CD4-positive, alpha-beta T cell treated with Interferon gamma for 1 hour (primary cell): ENCODE results near the gene RAB36.

ENCODE experiments used
- DNase-seq: peaks from one replicate; pipeline ENCODE4 v3.0.0-alpha.2; 2020

RAB36 gene

DNA sequence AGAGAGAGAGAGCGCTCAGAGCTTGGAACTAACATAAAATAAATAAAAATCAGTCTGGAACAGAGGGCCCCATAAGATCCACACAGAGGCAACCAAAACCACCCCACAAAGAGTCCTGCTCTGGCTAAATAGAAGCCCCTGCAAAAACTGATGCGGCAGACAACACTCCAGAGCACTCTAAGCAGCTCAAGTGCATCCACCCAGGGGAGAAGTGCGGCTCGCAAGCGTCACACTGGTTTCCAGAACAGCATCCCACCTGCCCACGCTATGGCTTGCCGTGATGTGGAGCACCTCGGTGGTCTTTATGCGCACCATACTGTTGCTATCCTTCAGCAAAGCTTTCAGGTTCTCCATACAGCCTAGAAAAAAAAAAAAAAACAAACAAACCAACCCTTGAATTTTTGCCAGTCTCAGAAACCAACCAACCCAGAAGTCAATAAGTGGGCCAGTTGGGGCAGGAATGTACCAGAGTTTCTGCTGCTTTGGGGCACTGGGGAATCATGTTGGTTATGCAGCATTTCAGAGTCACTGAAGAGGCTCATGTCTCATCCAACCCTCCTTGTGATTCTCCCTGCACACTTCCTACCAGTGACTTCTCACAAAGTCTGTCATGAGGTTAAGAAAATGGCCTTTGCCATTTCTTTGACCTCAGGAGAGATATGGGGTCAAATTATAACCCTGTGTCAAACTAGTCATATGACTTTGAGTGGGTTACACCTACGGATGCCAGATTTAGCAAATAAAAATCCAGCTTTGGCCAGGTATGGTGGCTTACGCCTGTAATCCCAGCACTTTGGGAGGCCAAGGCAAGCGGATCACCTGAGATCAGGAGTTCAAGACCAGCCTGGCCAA, 6.5 kb upstream of the RAB36 start:
- DNase-seq, result no peak

DNA sequence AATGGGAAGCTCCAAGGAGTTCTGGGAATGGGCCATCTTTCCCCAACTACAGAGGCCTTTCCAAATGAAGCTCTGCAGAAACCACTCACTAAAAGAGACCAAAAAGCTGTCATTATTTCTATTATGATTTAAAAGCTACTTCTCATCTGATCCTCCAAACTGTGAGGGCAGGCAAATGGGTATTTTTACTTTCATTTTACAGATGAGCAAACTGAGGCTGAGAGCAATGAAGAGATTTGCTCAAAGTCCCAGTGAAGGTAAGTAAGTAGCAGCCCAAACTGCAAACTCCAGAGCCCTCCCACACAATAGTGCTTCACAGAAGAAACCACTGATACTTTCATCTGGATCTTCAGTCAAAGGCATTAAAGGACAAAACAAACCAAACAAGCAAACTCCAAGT, 4.9 kb upstream of the RAB36 start:
- no peak for DNase-seq

GRCh38 chr22:23142546-23143105, 2.7 kb upstream of the RAB36 start:
- DNase-seq, result no peak

- DNase-seq, result no peak
Observed at GRCh38 chr22:23143119-23143518, 2.2 kb upstream of the RAB36 start.

- no peak for DNase-seq
Observed at GRCh38 chr22:23144432-23144831, 845 bp upstream of the RAB36 start.

- no peak for DNase-seq
Observed at GRCh38 chr22:23145878-23146470, 697 bp downstream of the RAB36 start.

DNA sequence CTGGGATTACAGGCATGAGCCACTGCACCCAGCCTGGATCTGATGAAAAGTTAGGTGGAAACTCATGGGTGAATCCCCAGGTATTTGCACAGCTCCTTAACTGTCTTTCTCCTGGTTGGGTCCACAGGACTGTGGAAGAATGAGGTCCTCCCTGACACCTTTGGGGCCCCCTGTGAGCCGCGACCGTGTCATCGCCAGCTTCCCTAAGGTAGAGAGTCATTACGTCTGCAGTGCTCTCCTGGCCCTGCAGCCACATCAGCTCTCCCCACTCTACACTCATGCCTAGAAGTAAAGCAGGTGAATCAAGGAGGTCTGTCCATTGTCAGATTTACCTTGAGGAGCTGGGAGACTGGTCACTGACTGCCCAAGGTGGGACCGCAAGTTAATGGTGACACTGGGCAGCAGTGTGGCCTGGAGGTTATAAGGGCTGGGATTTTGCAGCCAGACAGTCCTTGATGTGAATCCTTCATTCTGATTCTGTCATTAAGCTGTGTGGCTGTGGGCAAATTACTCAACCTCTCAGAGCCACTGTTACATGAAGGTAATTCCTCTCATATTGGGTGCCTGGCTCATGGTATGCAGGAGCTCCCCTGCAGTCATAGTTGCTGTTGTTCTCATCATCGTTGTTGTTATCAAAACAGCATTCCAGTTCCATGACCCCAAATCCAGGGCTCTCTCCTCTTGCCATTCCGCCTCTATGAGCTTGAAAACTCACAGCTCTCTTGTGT, 1.4 kb downstream of the RAB36 start:
- no peak for DNase-seq

DNA sequence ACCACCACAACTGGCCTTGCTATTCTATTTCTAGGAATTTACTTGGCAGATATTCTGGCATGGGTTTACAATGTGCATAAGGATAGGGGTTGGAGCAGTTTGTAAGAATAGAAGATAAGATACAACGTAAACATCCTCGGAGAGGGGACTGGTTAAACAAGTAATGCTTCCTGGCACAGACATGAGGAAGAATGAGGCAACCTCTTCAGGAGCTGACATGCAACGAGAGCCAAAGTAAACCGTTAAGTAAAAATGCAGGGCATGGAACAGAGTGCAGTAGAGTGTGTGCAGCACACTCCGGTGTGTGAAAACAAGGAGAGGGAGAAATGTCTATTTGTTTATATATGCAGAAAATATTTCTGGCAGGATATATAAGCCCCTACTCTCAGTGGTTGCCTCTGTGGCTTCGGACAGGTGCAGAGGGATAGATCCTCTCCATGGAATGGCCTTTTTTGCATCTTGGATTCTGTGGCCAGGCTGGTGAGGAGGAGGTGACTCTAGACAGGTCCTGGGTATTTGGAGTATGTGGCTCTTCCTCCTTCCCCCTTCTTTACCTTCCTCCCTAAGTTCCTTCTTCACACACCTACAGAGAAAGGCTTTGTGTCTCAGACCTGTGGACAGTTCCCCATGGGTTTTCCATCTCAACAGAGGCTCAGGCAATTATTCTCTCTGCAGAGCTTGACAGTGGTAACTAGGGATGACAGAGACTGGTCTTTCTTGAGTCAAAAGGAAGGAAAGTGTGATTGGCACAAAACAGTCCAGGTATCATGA, 2.5 kb downstream of the RAB36 start:
- no peak for DNase-seq

DNA sequence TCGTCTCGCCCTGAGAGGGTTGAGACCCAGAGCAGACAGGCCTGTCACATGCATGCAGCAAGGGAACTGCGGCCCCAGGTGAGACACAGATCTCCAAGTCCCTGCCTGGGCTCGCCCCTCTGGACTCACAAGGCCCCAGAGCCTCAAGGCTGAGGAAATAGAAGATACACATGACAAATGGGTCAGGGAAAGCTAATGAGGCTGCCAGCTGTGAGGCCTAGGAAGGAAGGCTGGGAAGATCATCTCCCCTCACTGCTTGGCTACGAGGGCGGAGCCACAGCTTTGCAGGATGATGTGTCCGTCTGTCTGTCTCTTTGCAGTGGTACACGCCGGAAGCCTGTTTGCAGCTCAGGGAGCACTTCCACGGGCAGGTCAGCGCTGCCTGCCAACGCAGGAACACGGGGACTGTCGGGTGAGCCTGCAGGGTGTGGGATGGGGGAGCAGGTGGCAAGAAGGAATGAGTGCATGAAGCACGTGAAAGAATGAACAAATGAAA, 4.5 kb downstream of the RAB36 start:
- DNase-seq, result no peak

- no peak for DNase-seq
Observed at GRCh38 chr22:23150762-23151161, 5.5 kb downstream of the RAB36 start.

DNA sequence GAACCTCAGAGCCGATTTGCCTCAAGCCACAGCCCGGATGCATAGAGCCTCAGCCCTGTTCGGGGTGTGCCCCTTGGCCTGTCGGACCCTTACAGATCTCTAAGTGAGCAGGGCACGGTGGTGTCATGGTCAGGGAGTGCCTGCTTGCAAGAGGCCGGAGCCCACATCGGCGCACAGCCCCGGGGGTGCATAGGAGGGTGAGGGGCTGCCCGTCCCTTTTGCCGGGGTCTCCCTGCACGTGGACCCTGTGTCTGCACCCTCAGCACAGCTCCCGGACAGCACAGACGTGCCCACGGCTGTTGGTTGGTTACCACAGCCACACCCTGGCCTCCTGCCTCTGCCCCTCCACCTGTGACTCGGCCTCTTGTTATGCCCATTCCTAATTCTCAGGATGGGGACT, 6.5 kb downstream of the RAB36 start:
- no peak for DNase-seq

GRCh38 chr22:23152238-23153114, 7.2 kb downstream of the RAB36 start:
- DNase-seq, result peak; percentile 38

- DNase-seq, result no peak
Observed at GRCh38 chr22:23153994-23154393, 8.7 kb downstream of the RAB36 start.

DNA sequence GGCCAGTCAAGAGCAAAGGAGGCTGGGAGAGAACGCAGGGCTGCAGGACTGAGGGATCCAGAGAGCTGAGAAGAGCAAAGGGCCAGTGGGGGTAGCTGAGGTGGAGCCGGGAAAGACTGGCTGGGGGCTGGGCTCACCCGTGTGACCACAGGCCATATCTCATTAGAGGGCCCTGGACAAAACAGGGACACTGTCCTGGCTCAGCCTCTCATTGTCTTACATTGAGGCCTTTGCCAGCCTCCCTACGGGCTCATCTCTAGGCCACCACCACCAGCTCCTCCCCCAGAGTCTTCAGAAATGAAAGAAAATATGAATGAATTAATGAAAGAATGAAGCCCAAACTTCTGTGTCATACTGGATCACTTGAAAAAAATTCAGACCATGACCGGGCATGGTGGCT, 9.2 kb downstream of the RAB36 start:
- DNase-seq, result no peak

DNA sequence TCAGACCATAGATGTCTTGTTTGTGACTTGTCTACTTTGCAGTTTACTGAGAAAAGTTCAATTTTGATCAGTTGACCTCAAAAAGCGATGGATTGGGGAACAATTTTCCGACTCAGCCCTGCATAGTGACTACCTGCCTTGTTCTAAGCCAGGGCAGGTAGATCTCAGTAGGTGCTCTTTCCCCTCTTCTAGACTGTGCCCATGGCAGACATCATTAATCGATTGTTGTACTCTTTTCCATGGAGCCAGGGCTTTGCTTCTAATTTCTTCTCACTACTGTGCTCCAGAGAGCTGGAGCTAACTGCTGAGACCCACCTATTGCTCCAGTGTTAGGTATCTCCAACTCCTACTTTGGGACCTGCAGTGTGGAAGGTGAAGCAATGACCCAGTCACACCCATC, 9.9 kb downstream of the RAB36 start:
- DNase-seq, result no peak

DNA sequence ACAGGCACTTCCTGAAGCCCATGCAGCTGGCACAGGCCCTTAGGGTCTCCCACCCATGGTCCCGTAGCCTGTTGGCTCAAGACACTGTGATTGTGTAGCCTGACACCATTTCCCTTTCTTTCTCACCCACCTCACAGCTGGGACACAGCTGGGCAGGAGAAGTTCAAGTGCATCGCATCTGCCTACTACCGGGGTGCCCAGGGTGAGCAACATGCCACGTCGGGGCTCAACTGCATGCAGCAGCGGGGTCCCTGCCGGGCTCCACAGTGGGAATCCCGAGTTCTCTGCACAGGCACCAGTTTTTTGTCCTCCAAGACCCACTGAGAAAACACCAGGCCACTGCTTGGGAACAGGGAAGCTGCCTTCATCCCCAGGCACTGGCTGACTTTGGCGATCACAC, 10.6 kb downstream of the RAB36 start:
- DNase-seq, result no peak

- no peak for DNase-seq
Observed at GRCh38 chr22:23156286-23156685, 11.0 kb downstream of the RAB36 start.

GRCh38 chr22:23157560-23158515, 12.6 kb downstream of the RAB36 start:
- DNase-seq, result no peak

- no peak for DNase-seq
Observed at GRCh38 chr22:23158516-23159290, 13.4 kb downstream of the RAB36 start.

DNA sequence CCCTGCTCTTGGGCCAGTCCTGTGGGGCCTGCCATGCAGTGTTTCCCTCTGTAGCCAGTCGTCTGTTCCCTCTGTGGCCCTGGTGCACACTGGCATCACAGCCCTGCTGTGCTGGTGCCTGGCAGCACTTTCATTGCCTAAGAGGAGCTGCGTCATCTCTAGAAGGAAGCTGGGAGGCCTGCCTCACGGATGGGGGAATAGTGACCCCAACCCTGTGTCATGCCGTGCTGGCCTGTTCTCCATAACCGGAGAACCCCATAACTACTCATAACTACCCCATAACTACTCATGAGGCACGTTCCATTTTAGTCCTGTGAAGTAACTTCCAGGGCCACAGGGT, 14.0 kb downstream of the RAB36 start:
- no peak for DNase-seq
